Testis (tissue), 3 donors: Measurements from ENCODE around the gene IGFBP6. TPM values are rescaled to one million over a fixed set of nuclear protein-coding genes. Genes with fewer than 3 reads are reported as not detected.

Experiments used
- DNase-seq: peaks from one replicate; pipeline ENCODE4 v3.0.0-alpha.2; 2019
- H3K27ac ChIP-seq, 2 donors: fragments of 200-600 bp; sonication (generic); one replicate each; pipeline ENCODE4 v1.5.1; 2019
- H3K27me3 ChIP-seq: fragments of 200-600 bp; sonication (generic); one replicate; pipeline ENCODE4 v1.5.1; 2019
- H3K36me3 ChIP-seq: fragments of 200-600 bp; sonication (generic); one replicate; pipeline ENCODE4 v1.5.1; 2017; ENCODE audit warnings: low read depth; ENCODE audit errors: missing control alignments
- H3K4me1 ChIP-seq: fragments of 200-600 bp; sonication (generic); one replicate; pipeline ENCODE4 v1.5.1; 2019
- H3K4me3 ChIP-seq, 2 donors: fragments of 200-600 bp; sonication (generic); one replicate each; pipeline ENCODE4 v1.5.1; 2017 to 2019
- H3K9me3 ChIP-seq: fragments of 200-600 bp; sonication (generic); one replicate; pipeline ENCODE4 v1.5.1; 2017
- POLR2A ChIP-seq: fragments of 450-650 bp; IDR thresholded peaks from one replicate; pipeline ENCODE4 v1.6.1; 2017; ENCODE audit warnings: antibody characterized with exemption, mild to moderate bottlenecking, moderate library complexity
- WGBS, 2 donors: methylation state at CpG; one replicate each; pipeline ENCODE4 v1.1.5; 2018; 5-methylcytosine and 5-hydroxymethylcytosine counted together
- intact Hi-C: fragments of 100-400 bp; cut with DNase I; formaldehyde crosslinking; loops from one replicate; pipeline ENCODE4 v1.15.1; 2023; ENCODE audit warnings: low total_unique reads
- polyA plus RNA-seq: library from polyadenylated mRNA; stranded (reverse); fragments of 350-450 nt; fragmentation: Illumina TruSeq; extraction: RNeasy Lipid Tissue Mini Kit (QIAGEN cat#74804); gene quantifications from one replicate; pipeline ENCODE4 v1.2.3, GENCODE V29; 2014; ENCODE audit warnings: low read depth, low replicate concordance; ENCODE audit not compliant: insufficient read depth
- total RNA-seq, 2 donors: library from RNA; depleted of rRNA; stranded (reverse); fragments of >200 nt; gene quantifications; one replicate each; pipeline ENCODE4 v1.2.3, GENCODE V29; 2016
- TF ChIP-seq, protein P1 (sequence below), 3 experiments: fragments of 450-650 bp in 2 of 3; fragments of 200-600 bp in 1 of 3; sonication (generic) in 1 of 3; IDR thresholded peaks; one replicate each; pipeline ENCODE4 v1.5.1; 2016 to 2019; ENCODE audit warnings: antibody characterized with exemption in 3 of 3, mild to moderate bottlenecking in 2 of 3, moderate library complexity in 1 of 3

The IGFBP6 gene
- total and polyA plus RNA-seq, 3 donors from 2014 or later, result 121 to 261 (median 185) TPM

DNA sequence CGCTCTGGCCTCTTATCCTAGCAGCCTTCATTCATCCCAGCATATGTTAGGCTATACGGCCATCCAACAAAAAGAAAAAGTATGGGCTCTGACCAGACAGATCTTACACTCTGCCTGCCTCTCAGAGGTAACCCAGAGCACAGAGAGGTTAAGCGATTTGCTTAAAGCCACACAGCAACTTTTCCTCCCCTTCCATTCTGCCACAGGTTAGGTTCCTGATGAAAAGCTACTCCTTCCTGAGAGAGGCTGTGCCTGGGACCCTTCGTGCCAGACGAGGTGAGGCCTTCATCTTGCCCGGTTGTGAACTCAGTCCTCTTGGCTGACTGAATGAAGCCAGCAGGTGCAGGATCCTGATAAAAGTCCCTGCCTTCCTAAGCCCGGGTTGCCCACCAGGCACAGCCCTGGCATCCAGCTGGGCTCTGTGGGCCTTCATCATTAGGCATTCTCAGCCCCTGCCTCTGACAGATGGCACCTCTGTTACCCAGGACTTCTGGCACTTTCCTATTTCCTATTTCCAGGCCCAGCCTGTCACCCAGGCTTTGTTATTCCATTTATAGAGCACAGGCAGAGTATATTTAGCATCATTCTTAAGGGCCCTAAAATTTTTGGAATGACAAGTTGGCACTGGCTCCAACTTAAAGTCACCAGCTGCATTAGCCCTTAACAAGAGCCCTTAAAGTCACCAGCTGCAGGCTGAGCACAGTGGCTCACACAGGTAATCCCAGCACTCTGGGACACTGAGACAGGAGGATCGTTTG lies 18.6 kb downstream of the IGFBP6 start:
- WGBS, 2 donors, result 78 to 81% methylated on average over 7 to 8 of the region's 8 CpGs
- no peak for DNase-seq
- Histone ChIP-seq H3K36me3 (no peaks in the 10 kb centered on the region), H3K27me3 (no peaks in the 10 kb centered on the region), H3K9me3 (no peaks in the 10 kb centered on the region), H3K4me3 (peak overlapping the region in 1 of 2 donors; percentile 39), H3K4me1 (no peaks in the 10 kb centered on the region), H3K27ac (no peak overlapping the region)
- TF ChIP-seq, protein P1, sequence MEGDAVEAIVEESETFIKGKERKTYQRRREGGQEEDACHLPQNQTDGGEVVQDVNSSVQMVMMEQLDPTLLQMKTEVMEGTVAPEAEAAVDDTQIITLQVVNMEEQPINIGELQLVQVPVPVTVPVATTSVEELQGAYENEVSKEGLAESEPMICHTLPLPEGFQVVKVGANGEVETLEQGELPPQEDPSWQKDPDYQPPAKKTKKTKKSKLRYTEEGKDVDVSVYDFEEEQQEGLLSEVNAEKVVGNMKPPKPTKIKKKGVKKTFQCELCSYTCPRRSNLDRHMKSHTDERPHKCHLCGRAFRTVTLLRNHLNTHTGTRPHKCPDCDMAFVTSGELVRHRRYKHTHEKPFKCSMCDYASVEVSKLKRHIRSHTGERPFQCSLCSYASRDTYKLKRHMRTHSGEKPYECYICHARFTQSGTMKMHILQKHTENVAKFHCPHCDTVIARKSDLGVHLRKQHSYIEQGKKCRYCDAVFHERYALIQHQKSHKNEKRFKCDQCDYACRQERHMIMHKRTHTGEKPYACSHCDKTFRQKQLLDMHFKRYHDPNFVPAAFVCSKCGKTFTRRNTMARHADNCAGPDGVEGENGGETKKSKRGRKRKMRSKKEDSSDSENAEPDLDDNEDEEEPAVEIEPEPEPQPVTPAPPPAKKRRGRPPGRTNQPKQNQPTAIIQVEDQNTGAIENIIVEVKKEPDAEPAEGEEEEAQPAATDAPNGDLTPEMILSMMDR (IDR thresholded peaks at IDR 0.05), result no peak
- TF ChIP-seq POLR2A, result no peak
- intact Hi-C loops, result no loop called here

DNA sequence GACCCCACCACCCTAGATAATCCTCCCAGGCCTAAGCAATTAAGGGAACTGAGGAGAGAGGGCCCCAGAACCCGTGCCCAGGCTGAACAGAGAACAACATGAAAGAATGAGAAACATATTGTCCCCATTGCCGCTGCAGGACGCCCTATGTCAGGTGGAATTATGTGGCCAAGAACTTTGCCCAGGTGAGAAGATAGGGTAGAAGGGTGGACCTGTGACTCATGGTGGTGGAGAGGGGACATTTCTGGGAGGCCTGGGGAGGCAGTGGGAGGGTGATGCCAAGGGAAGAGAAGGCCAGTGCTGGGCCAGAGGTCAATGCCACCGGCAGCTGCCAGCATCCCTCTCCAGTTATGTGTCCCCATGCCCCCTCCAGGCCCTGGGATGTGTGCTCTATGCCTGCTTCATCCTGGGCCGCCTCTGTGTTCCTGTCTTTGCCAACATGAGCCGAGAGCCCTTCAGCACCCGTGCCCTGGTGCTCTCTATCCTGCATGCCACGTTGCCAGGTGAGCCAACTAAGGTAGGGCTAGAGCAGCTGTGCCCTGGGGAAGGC lies 21.4 kb downstream of the IGFBP6 start:
- Histone ChIP-seq H3K4me1 (no peaks in the 10 kb centered on the region), H3K9me3 (no peaks in the 10 kb centered on the region), H3K36me3 (no peaks in the 10 kb centered on the region), H3K27ac (no peak overlapping the region), H3K27me3 (no peaks in the 10 kb centered on the region), H3K4me3 (no peak overlapping the region)
- intact Hi-C loops, result no loop called here
- DNase-seq, result no peak
- 95% methylated on average over 6 to 8 of the region's 8 CpGs for WGBS, 2 donors
- TF ChIP-seq POLR2A, result no peak
- TF ChIP-seq, protein P1 (IDR thresholded peaks at IDR 0.05), result no peak

DNA sequence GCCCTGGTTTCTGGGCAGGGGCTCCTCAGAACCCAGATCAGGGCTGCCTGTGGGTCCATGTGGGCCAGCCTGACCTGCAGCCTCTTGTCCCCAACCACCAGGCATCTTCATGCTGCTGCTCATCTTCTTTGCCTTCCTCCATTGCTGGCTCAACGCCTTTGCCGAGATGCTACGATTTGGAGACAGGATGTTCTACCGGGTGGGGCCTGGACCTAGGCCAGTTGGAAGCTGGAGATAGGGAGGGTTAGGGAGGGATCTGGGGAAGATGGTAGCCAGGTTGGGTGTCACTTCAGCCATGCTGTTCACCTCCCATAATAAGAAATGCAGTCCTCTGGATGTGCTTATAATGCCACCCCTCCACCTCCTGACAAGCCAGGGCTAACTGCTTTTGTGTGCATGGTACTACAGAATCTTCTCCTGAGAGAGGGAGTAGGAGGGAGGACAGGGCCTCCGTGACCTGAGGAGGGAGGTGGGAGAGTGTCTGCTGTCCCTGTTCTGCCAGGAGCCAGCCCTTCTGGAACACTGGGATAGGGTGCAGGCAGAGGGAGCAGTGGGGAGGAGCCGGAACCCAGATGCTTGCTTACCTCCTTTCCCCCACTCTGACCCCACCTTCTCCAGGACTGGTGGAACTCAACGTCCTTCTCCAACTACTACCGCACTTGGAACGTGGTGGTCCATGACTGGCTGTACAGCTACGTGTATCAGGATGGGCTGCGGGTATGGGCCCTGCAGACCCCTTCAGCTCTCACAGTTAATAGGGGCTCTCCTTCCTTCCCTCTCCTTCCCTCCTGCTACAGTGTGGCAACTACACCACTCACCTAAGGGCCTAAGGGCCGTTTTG lies 23.4 kb downstream of the IGFBP6 start:
- H3K9me3 ChIP-seq, result no peaks in the 10 kb centered on the region
- no peak for TF ChIP-seq POLR2A
- TF ChIP-seq, protein P1 (IDR thresholded peaks at IDR 0.05), result no peak
- no peaks in the 10 kb centered on the region for H3K4me1 ChIP-seq
- H3K36me3 ChIP-seq, result no peaks in the 10 kb centered on the region
- H3K4me3 ChIP-seq, result no peak overlapping the region
- H3K27me3 ChIP-seq, result no peaks in the 10 kb centered on the region
- intact Hi-C loops, result no loop called here
- no peak for DNase-seq
- no peak overlapping the region for H3K27ac ChIP-seq
- 72 to 74% methylated on average over 12 of the region's 12 CpGs for WGBS, 2 donors

DNA sequence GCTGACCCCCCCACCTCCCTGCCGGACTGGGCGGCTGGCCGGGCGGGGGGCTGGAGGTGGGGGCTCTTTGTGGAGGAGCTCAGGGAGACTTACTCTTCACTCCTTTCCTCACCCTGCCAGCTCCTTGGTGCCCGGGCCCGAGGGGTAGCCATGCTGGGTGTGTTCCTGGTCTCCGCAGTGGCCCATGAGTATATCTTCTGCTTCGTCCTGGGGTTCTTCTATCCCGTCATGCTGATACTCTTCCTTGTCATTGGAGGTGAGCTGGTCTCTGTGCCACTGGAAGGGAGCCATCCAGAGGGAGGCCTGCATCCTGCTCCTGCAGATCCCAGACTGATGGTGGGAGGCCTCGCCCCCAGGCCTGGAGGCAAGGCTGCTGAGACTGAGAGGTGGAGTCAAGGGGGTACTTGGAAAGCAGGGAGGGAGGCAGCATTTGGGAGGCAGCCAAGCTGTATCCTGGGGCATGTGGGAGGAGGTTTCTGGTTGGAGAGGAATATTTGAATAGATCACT lies 25.5 kb downstream of the IGFBP6 start:
- Histone ChIP-seq H3K27ac (no peak overlapping the region), H3K4me3 (no peak overlapping the region), H3K4me1 (no peaks in the 10 kb centered on the region), H3K9me3 (no peaks in the 10 kb centered on the region), H3K36me3 (no peaks in the 10 kb centered on the region), H3K27me3 (no peaks in the 10 kb centered on the region)
- no peak for DNase-seq
- no peak for TF ChIP-seq POLR2A
- TF ChIP-seq, protein P1 (IDR thresholded peaks at IDR 0.05), result no peak
- intact Hi-C loops, result no loop called here
- 89% methylated on average over 8 to 10 of the region's 10 CpGs for WGBS, 2 donors
